T-cell (primary cell): ENCODE measurements around the gene MBD5. TPM values are rescaled to one million over a fixed set of nuclear protein-coding genes. Genes with fewer than 3 reads are reported as not detected.
"Not testable (repeated sequence)": the region's sequence is repeated elsewhere in the genome, so short reads cannot be mapped to it uniquely, and the experiment has no call there.

Experiments used
- ATAC-seq, 4 experiments: fragments of 200-7000 bp in 3 of 4; fragments of 150-1000 bp in 1 of 4; cut with Tn5 transposase; replicated peaks in 1 of 4; 1 replicate in 3 of 4; 2 replicates in 1 of 4; pipeline ENCODE4 v1.10.0; 2021; ENCODE audit warnings: moderate library complexity in 3 of 4, mild to moderate bottlenecking in 2 of 4, moderate number of reproducible peaks in 1 of 4
- CTCF ChIA-PET, 2 donors: fragments of 300-600 bp; sonication (Branson Sonifier 250); formaldehyde crosslinking; loops; one replicate each; lab custom pipeline; 2022; ENCODE audit warnings: antibody characterized with exemption in 2 of 2; lab: Charles Lee
- POLR2A ChIA-PET, 2 donors: fragments of 300-600 bp; sonication (Branson Sonifier 250); formaldehyde crosslinking; loops; one replicate each; lab custom pipeline; 2022; ENCODE audit warnings: antibody characterized with exemption in 2 of 2; lab: Charles Lee
- DNase-seq, 35 experiments: peaks; one replicate each; pipeline versions ENCODE4 v3.0.0 to v3.0.0-alpha.2; 2013 to 2023
- H3K27ac ChIP-seq: one replicate; pipeline ENCODE4 v1.5.1; 2013; ENCODE audit warnings: low read length
- H3K27me3 ChIP-seq, 2 experiments: replicated peaks in 1 of 2; 1 replicate in 1 of 2; 2 replicates in 1 of 2; pipeline versions ENCODE4 v1.6.1 to v1.7.0; 2013; ENCODE audit warnings: low read length in 1 of 2, mixed read lengths in 1 of 2; ENCODE audit not compliant: control insufficient read depth in 2 of 2, insufficient read depth in 2 of 2; ENCODE audit errors: extremely low read depth in 1 of 2
- H3K36me3 ChIP-seq, 2 donors: 1 replicate in 1 of 2; 2 replicates in 1 of 2; pipeline versions ENCODE4 v1.6.1 to v1.7.0; 2013; ENCODE audit warnings: low read length in 1 of 2; ENCODE audit not compliant: control insufficient read depth in 2 of 2, insufficient read depth in 1 of 2; ENCODE audit errors: extremely low read depth in 1 of 2
- H3K4me1 ChIP-seq, 2 experiments: 1 replicate in 1 of 2; 2 replicates in 1 of 2; pipeline versions ENCODE4 v1.6.1 to v1.7.0; 2013; ENCODE audit warnings: low read length in 2 of 2, mixed read lengths in 1 of 2; ENCODE audit not compliant: insufficient read depth in 2 of 2, control insufficient read depth in 1 of 2; ENCODE audit errors: extremely low read depth in 1 of 2
- H3K4me3 ChIP-seq, 2 donors: 1 replicate in 1 of 2; 2 replicates in 1 of 2; pipeline versions ENCODE4 v1.5.1 to v1.7.0; 2013; ENCODE audit warnings: mild to moderate bottlenecking in 2 of 2, low read length in 1 of 2, moderate library complexity in 1 of 2; ENCODE audit not compliant: control insufficient read depth in 1 of 2; ENCODE audit errors: extremely low read depth in 1 of 2
- H3K9me3 ChIP-seq: 2 replicates; pipeline ENCODE4 v1.7.0; 2013
- H3K27ac Mint-ChIP-seq, 2 donors: one replicate each; pipeline ENCODE4 v1.8.0; 2020 to 2021; ENCODE audit warnings: mild to moderate bottlenecking in 2 of 2, mixed read lengths in 2 of 2
- H3K27me3 Mint-ChIP-seq, 2 donors: one replicate each; pipeline ENCODE4 v1.8.0; 2021 to 2022; ENCODE audit warnings: mixed read lengths in 2 of 2
- H3K36me3 Mint-ChIP-seq: one replicate; pipeline ENCODE4 v1.8.0; 2021; ENCODE audit warnings: mixed read lengths
- H3K4me1 Mint-ChIP-seq, 3 donors: one replicate each; pipeline ENCODE4 v1.8.0; 2020 to 2022; ENCODE audit warnings: mixed read lengths in 3 of 3, mild to moderate bottlenecking in 1 of 3
- H3K4me3 Mint-ChIP-seq, 3 donors: one replicate each; pipeline ENCODE4 v1.8.0; 2020 to 2022; ENCODE audit warnings: mild to moderate bottlenecking in 3 of 3, mixed read lengths in 3 of 3, moderate library complexity in 3 of 3
- H3K9me3 Mint-ChIP-seq, 3 donors: one replicate each; pipeline ENCODE4 v1.8.0; 2020 to 2022; ENCODE audit warnings: mixed read lengths in 3 of 3
- WGBS: methylation state at CpG from one replicate; pipeline ENCODE4 v1.1.5; 2013; ENCODE audit warnings: missing lambda C conversion rate; ENCODE audit not compliant: insufficient coverage; 5-methylcytosine and 5-hydroxymethylcytosine counted together
- total RNA-seq, 35 experiments: library from RNA in 6 of 35; stranded (reverse) in 6 of 35; fragments of 120-200 nt in 1 of 35; gene quantifications; one replicate each; pipeline versions ENCODE4 v1.2.1 to v1.2.4 and lab custom pipeline; 2013 to 2026

Gene MBD5
- total RNA-seq, 5 donors from 2014 or later (not counting 1 experiment from before 2014, with no cell fraction given): 34.6 to 81.9 (median 45.6) TPM

DNA sequence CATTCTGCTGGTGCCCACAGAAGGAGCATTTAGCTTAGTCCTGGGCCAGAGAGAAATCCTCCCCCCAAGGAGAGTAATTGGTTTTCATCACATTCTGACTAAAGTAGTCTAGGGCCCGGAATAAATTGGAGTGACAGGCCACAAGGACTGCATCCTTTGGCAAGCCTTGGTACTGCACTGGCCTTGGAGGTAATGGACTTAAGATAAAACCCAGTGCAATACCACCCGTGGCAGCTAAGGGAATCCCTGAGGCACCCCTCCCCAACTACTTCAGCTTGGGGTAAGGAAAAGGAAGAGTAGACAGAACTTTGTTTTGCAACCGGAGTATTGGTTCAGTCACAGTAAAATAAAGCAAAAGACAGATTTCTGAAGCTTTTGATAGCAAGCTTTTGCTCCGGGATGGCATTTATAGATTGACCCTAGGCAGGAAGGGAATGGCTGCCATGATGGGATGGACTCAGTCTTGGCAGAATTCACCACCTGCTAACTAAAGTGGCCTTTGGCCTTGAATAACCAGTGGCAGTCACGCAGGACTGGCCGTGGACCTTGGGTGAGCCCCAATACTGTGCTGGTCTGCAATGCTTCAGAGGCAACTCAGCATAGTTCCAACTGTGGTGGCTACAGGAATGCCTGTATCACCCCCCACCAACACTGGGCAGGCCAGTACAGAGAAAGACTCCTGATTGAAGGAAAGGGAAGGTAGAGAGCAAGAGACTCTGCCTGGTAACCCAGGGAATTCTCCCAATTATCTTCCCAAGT lies 14.5 kb upstream of the MBD5 start:
- H3K27ac ChIP-seq: no peak overlapping the region
- H3K36me3 ChIP-seq: no peaks in the 10 kb centered on the region
- ChIA-PET CTCF (interaction anchor here in 1 of 2 donors (0.6 kb wide), 1 partner anchor 792 kb away, joined by 3 read pairs; no protein-coding TSS in a partner anchor), POLR2A (no interaction called here)
- ATAC-seq (no peak), DNase-seq (no peak)
- H3K9me3 Mint-ChIP-seq: peaks cover 21 to 28% (median 24%) of the 10 kb centered on the region in 3 donors
- 100% methylated on average over 1 of the region's 6 CpGs for WGBS
- H3K27me3 ChIP-seq: no peaks in the 10 kb centered on the region
- no peaks in the 10 kb centered on the region for H3K27me3 Mint-ChIP-seq
- no peak overlapping the region for H3K4me3 Mint-ChIP-seq
- H3K4me1 Mint-ChIP-seq: peaks cover 58 to 83% (median 63%) of the 10 kb centered on the region in 3 donors
- H3K4me3 ChIP-seq: no peak overlapping the region
- H3K27ac Mint-ChIP-seq: no peak overlapping the region
- H3K36me3 Mint-ChIP-seq: peaks cover 67% of the 10 kb centered on the region
- no peaks in the 10 kb centered on the region for H3K9me3 ChIP-seq
- no peaks in the 10 kb centered on the region for H3K4me1 ChIP-seq

DNA sequence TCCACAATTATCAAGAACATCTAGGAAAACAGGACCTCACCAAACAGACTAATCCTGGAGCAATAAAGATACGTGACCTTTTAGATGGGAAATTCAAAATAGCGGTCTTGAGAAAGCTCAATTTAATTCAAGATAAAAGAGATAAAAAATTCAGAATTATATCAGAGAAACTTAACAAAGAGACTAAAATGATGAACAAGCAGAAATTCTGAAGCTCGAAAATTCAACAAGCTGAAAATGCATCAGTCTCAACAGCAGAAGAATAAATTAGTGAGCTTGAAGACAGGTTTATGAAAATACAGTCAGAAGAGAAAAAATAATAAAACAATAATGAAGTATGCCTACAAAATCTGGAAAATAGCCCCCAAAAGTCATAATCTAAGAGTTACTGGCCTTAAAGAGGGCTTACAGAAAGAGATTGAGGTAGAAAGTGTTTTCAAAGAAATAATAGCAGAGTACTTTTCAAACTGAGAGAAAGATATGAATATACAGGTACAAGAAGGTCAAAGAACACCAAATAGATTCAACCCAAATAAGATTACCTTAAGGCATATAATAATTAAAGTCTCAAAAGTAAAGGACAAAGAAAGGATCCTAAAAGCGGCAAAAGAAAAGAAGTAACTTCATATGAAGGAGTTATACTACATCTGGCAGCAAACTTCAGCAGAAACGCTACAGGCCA lies 13.5 kb upstream of the MBD5 start:
- H3K27me3 ChIP-seq: no peaks in the 10 kb centered on the region
- H3K9me3 ChIP-seq: no peaks in the 10 kb centered on the region
- WGBS: 100% methylated on average over 1 of the region's 5 CpGs
- H3K27ac Mint-ChIP-seq: no peak overlapping the region
- peaks cover 62% of the 10 kb centered on the region for H3K36me3 Mint-ChIP-seq
- H3K9me3 Mint-ChIP-seq: peaks cover 15 to 24% (median 17%) of the 10 kb centered on the region in 3 donors
- H3K4me3 ChIP-seq: no peak overlapping the region
- ATAC-seq (no peak), DNase-seq (no peak)
- ChIA-PET CTCF (no interaction called here), POLR2A (no interaction called here)
- H3K4me1 Mint-ChIP-seq: peaks cover 57 to 83% (median 58%) of the 10 kb centered on the region in 3 donors
- no peaks in the 10 kb centered on the region for H3K27me3 Mint-ChIP-seq
- H3K4me1 ChIP-seq: no peaks in the 10 kb centered on the region
- H3K27ac ChIP-seq: no peak overlapping the region
- no peaks in the 10 kb centered on the region for H3K36me3 ChIP-seq
- no peak overlapping the region for H3K4me3 Mint-ChIP-seq

DNA sequence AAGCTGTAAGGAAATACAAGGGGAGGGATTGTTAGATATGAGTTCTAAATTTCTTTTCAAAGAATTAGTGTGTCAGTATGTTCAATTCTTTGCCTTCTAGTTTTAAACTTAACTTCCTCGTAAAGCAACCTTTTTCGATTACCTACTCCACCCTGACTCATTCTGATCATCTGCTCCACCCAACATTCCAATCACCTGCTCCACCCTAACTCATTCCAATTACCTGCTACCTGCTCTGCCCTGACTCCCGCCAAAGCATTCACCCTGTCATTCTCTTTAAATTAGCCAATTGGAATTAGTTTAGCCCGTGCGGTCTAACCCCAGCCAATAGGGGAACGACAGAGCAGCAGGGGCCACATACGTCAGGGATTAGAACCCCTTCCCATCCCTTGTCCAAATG lies 12.5 kb upstream of the MBD5 start:
- not testable (repeated sequence) for H3K4me1 ChIP-seq, H3K9me3 ChIP-seq, H3K27me3 Mint-ChIP-seq, H3K4me3 ChIP-seq, H3K27ac ChIP-seq, ATAC-seq, H3K36me3 ChIP-seq, DNase-seq, H3K4me3 Mint-ChIP-seq, H3K27ac Mint-ChIP-seq, H3K27me3 ChIP-seq
- Mint-ChIP-seq H3K4me1 (peaks cover 60 to 83% (median 64%) of the 10 kb centered on the region in 3 donors), H3K9me3 (peaks cover 9 to 18% (median 14%) of the 10 kb centered on the region in 3 donors), H3K36me3 (peaks cover 57% of the 10 kb centered on the region)
- POLR2A ChIA-PET: interaction anchor here in 1 of 2 donors (0.7 kb wide), 1 partner anchor 10 kb away, joined by 5 read pairs; no protein-coding TSS in a partner anchor
- CTCF ChIA-PET: interaction anchor here in 1 of 2 donors (1.2 kb wide), 1 partner anchor 22 kb away, joined by 3 read pairs; no protein-coding TSS in a partner anchor
- 94% methylated on average over 3 of the region's 7 CpGs for WGBS

DNA sequence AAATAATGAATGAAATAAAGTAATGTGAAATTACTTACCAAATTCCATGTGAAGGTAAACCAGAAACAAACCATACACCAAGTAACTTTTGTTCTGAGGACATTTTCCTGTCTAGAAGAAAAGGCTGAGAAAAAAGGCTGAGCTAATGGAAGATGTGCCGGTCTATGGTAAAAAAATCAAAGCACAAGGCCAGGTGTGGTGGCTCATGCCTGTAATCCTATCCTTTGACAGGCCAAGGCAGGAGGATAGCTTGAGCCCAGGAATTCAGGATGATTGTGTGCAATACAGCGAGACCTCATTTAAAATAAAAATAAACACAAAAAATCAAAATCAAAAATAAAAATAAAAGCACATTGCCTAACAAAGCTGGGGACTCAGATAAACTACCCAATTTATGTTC lies 7.0 kb upstream of the MBD5 start:
- 100% methylated on average over 1 of the region's 2 CpGs for WGBS
- ATAC-seq (no peak), DNase-seq (no peak)
- H3K36me3 ChIP-seq: no peaks in the 10 kb centered on the region
- no peaks in the 10 kb centered on the region for H3K9me3 ChIP-seq
- Mint-ChIP-seq H3K4me1 (peaks cover 64 to 69% (median 67%) of the 10 kb centered on the region in 3 donors), H3K4me3 (no peak overlapping the region), H3K27me3 (no peaks in the 10 kb centered on the region), H3K36me3 (peaks cover 27% of the 10 kb centered on the region), H3K9me3 (peaks cover 0 to 4% (median 3%) of the 10 kb centered on the region in 3 donors), H3K27ac (no peak overlapping the region)
- ChIA-PET POLR2A (interaction anchor here in 1 of 2 donors (0.6 kb wide), 1 partner anchor 43 kb away, joined by 3 read pairs; no protein-coding TSS in a partner anchor), CTCF (interaction anchor here in 1 of 2 donors (1.0 kb wide), 1 partner anchor 511 kb away, joined by 3 read pairs; no protein-coding TSS in a partner anchor)
- no peak overlapping the region for H3K4me3 ChIP-seq
- H3K27me3 ChIP-seq: no peaks in the 10 kb centered on the region
- no peak overlapping the region for H3K27ac ChIP-seq
- H3K4me1 ChIP-seq: peaks cover 0 to 4% of the 10 kb centered on the region in 2 experiments

DNA sequence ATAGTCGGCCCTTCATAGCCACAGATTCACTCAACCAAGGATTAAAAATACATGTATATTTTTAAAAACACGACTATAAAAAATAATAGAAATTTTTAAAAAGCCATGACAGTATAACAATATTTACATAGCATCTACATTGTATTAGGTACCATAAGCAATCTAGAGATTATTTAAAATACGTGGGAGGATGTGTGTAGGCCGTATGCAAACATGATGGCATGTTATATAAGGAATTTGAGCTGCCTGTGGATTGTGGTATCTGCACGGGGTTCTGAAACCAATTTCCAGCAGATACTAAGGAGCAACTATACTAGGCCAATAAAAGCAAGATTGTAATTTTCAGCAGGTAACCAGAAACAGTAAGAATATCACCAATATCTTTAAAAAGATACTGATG lies 6.3 kb upstream of the MBD5 start:
- no CpG with 5 or more reads among the region's 5 CpGs for WGBS
- CTCF ChIA-PET: no interaction called here
- H3K4me1 Mint-ChIP-seq: peaks cover 67 to 75% (median 72%) of the 10 kb centered on the region in 3 donors

More for the DNA sequence above, 6.3 kb upstream of the MBD5 start:
- no peaks in the 10 kb centered on the region for H3K36me3 ChIP-seq
- POLR2A ChIA-PET: no interaction called here
- H3K27me3 ChIP-seq: no peaks in the 10 kb centered on the region
- Mint-ChIP-seq H3K9me3 (peaks cover 0 to 3% (median 2%) of the 10 kb centered on the region in 3 donors), H3K4me3 (no peak overlapping the region), H3K27ac (no peak overlapping the region), H3K27me3 (no peaks in the 10 kb centered on the region), H3K36me3 (peaks cover 26% of the 10 kb centered on the region)
- ATAC-seq: no peak
- no peak overlapping the region for H3K4me3 ChIP-seq
- no peak overlapping the region for H3K27ac ChIP-seq
- no peak for DNase-seq
- peaks cover 4 to 5% of the 10 kb centered on the region in 2 experiments for H3K4me1 ChIP-seq
- H3K9me3 ChIP-seq: no peaks in the 10 kb centered on the region
